AG09309 (cell line): ENCODE measurements around the gene NPY.
A peak's percentile ranks its signal among the peaks of the same experiment; 100 is the strongest.

Source experiments
- DNase-seq: peaks from one replicate; pipeline ENCODE4 v3.0.0-alpha.2; 2010; ENCODE audit warnings: low read depth
- H3K4me3 ChIP-seq: 2 replicates; pipeline ENCODE4 v1.5.1; 2011; ENCODE audit warnings: mild to moderate bottlenecking, low read depth, low read length, moderate library complexity; ENCODE audit not compliant: control insufficient read depth
- CTCF ChIP-seq: IDR thresholded peaks from 2 replicates; pipeline ENCODE4 v1.5.1; 2011; ENCODE audit warnings: mild to moderate bottlenecking, low read depth, low read length, inconsistent platforms; ENCODE audit not compliant: insufficient read depth, control insufficient read depth; ENCODE audit errors: missing control alignments

The NPY gene

GRCh38 chr7:24290004-24290641, 6.1 kb downstream of the NPY start:
- DNase-seq: peak; percentile 1
- H3K4me3 ChIP-seq: no peak overlapping the region
- peak; percentile 32 for TF ChIP-seq CTCF

DNA sequence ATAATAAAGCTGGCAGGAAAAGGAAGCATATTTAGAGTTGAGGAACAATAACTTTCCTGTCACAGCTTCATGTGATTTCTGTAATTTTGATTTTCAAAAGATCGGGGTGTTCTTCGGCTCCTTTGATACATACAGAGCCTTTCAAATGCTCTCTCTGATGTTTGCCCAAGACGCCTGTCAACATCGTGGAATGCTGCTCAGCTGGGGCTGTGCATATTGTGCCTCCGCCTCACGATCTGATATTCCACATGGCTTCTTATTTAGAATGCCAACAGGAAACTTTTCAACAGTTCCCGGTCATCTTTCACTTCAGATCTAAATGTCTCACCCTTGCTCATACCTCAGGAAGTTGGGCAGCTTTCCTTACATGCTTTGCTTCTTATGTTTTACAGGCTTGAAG, 7.3 kb downstream of the NPY start:
- DNase-seq: no peak
- TF ChIP-seq CTCF: no peak
- no peak overlapping the region for H3K4me3 ChIP-seq

DNA sequence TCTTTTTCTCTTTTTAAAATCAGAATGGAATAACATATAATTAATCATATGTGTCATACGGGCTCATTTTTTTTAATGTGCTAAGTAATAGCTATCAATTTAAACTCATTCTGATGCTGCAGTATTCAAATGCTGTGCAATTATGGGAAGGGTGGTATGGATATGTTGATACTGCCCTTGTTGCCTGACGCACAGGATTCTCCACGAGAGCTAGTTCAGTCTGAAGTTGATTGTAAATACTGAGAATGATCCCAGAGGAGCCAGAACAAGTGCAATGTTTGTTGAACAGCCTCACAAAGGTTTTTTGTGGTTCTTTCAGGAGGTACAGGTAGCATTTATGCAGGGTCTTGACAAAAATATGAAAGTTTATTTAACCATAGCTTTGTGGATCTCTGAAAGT, 13.4 kb downstream of the NPY start:
- H3K4me3 ChIP-seq: no peak overlapping the region
- no peak for DNase-seq
- TF ChIP-seq CTCF: no peak

DNA sequence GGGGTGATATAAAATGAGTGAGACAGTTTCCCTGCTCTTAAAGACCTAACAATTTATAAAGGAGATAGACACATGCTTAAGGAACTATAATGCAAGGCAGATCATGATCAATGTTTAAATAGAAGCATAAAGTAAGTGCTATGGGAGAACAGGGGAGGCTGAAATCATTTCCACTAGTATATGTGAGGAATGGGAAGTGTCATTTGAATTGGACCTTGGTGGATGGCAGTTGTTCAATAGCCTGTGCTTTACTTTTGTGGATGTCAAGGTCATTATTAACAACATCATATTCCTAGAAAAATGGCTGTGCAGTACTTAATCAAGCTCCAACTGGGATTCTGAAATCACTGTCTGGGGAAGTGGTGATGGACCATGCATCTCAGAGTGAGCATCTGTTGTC, 14.7 kb downstream of the NPY start:
- DNase-seq: no peak
- H3K4me3 ChIP-seq: no peak overlapping the region
- no peak for TF ChIP-seq CTCF

DNA sequence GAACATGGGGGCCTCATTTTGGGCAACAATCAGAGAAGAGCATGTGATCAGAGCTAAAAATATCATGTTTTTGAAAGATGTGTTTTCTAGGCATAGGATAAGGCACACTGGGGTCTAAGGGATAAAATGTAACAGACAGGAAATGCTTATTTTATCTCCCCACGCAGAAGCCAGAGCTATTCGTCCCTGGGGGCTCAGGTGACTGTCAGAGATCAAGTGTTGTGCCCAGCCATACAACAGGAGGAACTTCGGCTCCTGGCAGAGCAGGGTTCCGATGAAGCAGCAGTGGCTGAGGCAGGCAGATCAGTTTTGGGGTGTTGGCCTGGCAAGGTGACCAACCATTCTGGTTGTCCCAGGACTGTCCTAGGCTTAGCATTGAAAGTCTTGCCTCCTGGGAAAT, 15.2 kb downstream of the NPY start:
- no peak overlapping the region for H3K4me3 ChIP-seq
- no peak for TF ChIP-seq CTCF
- DNase-seq: no peak

DNA sequence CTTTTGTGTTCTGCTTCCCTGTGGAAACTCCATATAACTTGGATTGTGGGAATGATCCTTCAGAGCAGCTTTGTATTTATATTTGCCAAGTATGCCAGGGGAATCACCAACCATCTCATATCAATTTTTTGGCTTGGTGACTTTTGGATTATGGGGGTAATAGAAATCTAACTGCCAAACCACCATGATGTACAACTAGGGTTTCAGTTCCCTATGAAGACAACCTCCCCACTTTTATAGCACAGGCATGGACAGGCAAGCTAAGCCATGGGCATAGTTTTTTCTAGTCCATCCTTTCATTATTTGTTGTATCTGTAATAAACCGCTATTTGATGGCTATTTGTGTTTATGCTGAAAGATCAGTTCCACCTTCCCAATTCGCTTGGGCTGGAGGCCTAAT, 17.7 kb downstream of the NPY start:
- no peak for DNase-seq
- no peak for TF ChIP-seq CTCF
- H3K4me3 ChIP-seq: no peak overlapping the region
